Brain microvascular endothelial cell (primary cell): Measurements from ENCODE around the gene FNDC7.

ENCODE experiments used
- DNase-seq: peaks from one replicate; pipeline ENCODE4 v3.0.0-alpha.2; 2020
- H3K27ac ChIP-seq: fragments of 250-450 bp; sonication (Bioruptor Pico); 2 replicates; pipeline ENCODE4 v1.5.1; 2020; ENCODE audit warnings: mild to moderate bottlenecking, moderate library complexity
- H3K27me3 ChIP-seq: fragments of 250-450 bp; sonication (Bioruptor Pico); replicated peaks from 2 replicates; pipeline ENCODE4 v1.5.1; 2020; ENCODE audit warnings: mild to moderate bottlenecking
- H3K36me3 ChIP-seq: fragments of 250-450 bp; sonication (Bioruptor Pico); replicated peaks from 2 replicates; pipeline ENCODE4 v1.5.1; 2020; ENCODE audit warnings: mild to moderate bottlenecking
- H3K4me3 ChIP-seq: 2 replicates; pipeline ENCODE4 v1.5.1; 2011; ENCODE audit warnings: low read depth, mild to moderate bottlenecking, control low read depth, low read length, moderate library complexity
- in situ Hi-C: cut with HindIII; loops from 2 replicates; pipeline ENCODE4 v1.10.0; 2017; ENCODE audit warnings: low sequenced_read_pairs, low pct_ligation_motif_present
- TF ChIP-seq, protein P1 (sequence below): IDR thresholded peaks from 2 replicates; pipeline ENCODE4 v1.5.1; 2011; ENCODE audit warnings: low read depth, mild to moderate bottlenecking, moderate library complexity, low read length, control low read depth, inconsistent platforms; ENCODE audit errors: missing control alignments

Gene FNDC7

DNA sequence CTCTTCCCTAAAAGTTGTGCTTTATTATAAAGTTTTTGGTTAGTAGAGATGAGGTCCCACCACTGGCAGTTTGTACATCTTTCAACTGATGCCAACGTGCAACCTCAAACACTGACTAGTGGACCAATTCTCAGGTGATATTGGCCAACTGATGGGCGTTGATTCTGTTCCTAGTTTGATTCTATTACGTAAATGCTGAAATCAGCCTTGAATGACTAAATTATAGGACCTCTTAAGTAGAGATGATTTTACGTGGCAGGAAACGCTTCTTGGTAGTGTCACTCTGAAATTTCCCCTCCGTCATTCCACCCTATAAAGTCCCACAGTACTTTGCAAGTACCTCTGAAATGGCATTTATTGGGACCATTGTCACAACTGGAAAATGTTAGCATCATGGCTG is 8.8 kb upstream of the FNDC7 start:
- Histone ChIP-seq H3K4me3 (no peak overlapping the region), H3K27ac (peak overlapping the region; percentile 57), H3K36me3 (peaks cover 25% of the 10 kb centered on the region), H3K27me3 (no peaks in the 10 kb centered on the region)
- DNase-seq, result peak; percentile 32
- in situ Hi-C loops, result no loop called here
- TF ChIP-seq, protein P1, sequence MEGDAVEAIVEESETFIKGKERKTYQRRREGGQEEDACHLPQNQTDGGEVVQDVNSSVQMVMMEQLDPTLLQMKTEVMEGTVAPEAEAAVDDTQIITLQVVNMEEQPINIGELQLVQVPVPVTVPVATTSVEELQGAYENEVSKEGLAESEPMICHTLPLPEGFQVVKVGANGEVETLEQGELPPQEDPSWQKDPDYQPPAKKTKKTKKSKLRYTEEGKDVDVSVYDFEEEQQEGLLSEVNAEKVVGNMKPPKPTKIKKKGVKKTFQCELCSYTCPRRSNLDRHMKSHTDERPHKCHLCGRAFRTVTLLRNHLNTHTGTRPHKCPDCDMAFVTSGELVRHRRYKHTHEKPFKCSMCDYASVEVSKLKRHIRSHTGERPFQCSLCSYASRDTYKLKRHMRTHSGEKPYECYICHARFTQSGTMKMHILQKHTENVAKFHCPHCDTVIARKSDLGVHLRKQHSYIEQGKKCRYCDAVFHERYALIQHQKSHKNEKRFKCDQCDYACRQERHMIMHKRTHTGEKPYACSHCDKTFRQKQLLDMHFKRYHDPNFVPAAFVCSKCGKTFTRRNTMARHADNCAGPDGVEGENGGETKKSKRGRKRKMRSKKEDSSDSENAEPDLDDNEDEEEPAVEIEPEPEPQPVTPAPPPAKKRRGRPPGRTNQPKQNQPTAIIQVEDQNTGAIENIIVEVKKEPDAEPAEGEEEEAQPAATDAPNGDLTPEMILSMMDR, result no peak

GRCh38 chr1:108704496-108704895 is 8.2 kb upstream of the FNDC7 start:
- Histone ChIP-seq H3K36me3 (peaks cover 20% of the 10 kb centered on the region), H3K27ac (peak overlapping the region; percentile 57), H3K4me3 (no peak overlapping the region), H3K27me3 (no peaks in the 10 kb centered on the region)
- in situ Hi-C loops, result no loop called here
- peak; percentile 83 for DNase-seq
- TF ChIP-seq, protein P1, result no peak

GRCh38 chr1:108706643-108707042 is 6.1 kb upstream of the FNDC7 start:
- no peak for DNase-seq
- peaks cover 4% of the 10 kb centered on the region for H3K36me3 ChIP-seq
- no peaks in the 10 kb centered on the region for H3K27me3 ChIP-seq
- TF ChIP-seq, protein P1, result no peak
- no peak overlapping the region for H3K4me3 ChIP-seq
- H3K27ac ChIP-seq, result no peak overlapping the region
- in situ Hi-C loops, result no loop called here

DNA sequence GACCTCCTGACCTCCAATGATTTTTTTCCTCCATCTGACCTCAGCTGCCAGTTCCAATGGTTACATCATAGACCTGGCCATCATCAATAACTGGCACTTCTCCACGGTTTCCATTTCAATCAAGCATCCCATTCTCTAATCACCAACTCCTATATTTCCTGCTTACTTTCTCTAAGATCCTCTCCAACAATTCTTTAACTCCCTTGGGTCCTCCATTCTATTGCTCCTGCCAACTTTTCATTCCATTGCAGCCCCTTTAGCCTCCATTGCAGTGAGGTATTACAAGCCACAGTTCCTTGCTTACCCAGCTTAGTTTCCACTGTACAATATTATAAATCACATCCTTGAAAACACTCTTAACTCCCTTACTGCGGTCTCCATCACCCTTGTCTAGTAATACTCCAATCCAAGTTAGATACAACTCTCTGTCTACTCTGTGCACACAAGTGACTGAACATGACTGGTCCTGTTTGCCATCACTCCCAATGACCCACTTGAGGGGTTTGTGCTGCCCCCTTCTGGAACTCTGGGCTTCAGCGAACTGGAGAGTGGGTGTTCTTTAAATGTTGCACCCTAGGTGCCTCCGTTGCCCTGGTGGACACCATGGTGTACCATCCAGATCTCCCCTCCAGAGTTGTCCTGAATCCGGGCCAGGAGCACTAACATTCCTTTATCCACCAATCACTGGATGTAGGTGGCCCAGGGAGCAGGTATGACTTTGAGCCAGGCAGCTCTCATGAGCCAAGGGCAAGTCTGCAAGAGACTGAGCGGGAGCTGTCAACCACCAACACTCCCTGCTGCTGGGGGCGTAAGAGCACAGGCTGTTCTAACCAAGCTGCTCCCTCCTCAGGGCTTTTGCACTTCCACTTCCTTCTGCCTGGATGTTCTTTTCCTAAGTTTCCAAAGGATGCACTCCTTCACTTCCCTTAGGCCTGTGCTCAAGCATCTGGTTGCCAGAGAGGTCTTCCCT is 3.7 kb upstream of the FNDC7 start:
- no peak overlapping the region for H3K4me3 ChIP-seq
- DNase-seq, result no peak
- no peak overlapping the region for H3K27ac ChIP-seq
- TF ChIP-seq, protein P1, result peak; percentile 25
- H3K36me3 ChIP-seq, result no peaks in the 10 kb centered on the region
- in situ Hi-C loops, result no loop called here
- no peaks in the 10 kb centered on the region for H3K27me3 ChIP-seq

GRCh38 chr1:108715932-108716331 is 3.2 kb downstream of the FNDC7 start:
- Histone ChIP-seq H3K36me3 (no peaks in the 10 kb centered on the region), H3K27me3 (no peaks in the 10 kb centered on the region), H3K4me3 (no peak overlapping the region), H3K27ac (no peak overlapping the region)
- in situ Hi-C loops, result no loop called here
- TF ChIP-seq, protein P1, result no peak
- DNase-seq, result peak; percentile 28
